ENCODE measurements around the gene RCN2.

GRCh38 chr15:76939715-76940114, 8.2 kb downstream of the RCN2 start:
- TF ChIP-seq CTCF (conservative IDR thresholded peaks at IDR 0.05) (no peak), EZH2 (IDR thresholded peaks at IDR 0.05; ENCODE audit: low read depth) (no peak)
